Sciatic nerve (tissue), 2 donors: Measurements from ENCODE around the gene AKR7A3. TPM values are rescaled to one million over a fixed set of nuclear protein-coding genes. Genes with fewer than 3 reads are reported as not detected.
"Not testable (repeated sequence)": the region's sequence is repeated elsewhere in the genome, so short reads cannot be mapped to it uniquely, and the experiment has no call there.

Experiments
- ATAC-seq: fragments of 200-7000 bp; cut with Tn5 transposase; one replicate; pipeline ENCODE4 v1.9.1; 2020; ENCODE audit warnings: mild to moderate bottlenecking, moderate library complexity
- DNase-seq: peaks from one replicate; pipeline ENCODE4 v3.0.0-alpha.2; 2020; ENCODE audit warnings: low spot score
- intact Hi-C: fragments of 100-400 bp; cut with DNase I; formaldehyde crosslinking; loops from one replicate; pipeline ENCODE4 v1.14.2; 2022
- total RNA-seq: library from RNA; stranded (reverse); fragmentation: NEBNext Ultra II Directional; extraction: Animal tissue kit (Norgen Biotek cat#: 25700); gene quantifications from one replicate; pipeline ENCODE4 v1.2.1, GENCODE V29; 2021
- donor health status: DM: no; HTN: no; CAD: no.
- donor health status: DM: no; HTN: no; CAD: no.

The AKR7A3 gene
- 1.6 TPM for total RNA-seq

DNA sequence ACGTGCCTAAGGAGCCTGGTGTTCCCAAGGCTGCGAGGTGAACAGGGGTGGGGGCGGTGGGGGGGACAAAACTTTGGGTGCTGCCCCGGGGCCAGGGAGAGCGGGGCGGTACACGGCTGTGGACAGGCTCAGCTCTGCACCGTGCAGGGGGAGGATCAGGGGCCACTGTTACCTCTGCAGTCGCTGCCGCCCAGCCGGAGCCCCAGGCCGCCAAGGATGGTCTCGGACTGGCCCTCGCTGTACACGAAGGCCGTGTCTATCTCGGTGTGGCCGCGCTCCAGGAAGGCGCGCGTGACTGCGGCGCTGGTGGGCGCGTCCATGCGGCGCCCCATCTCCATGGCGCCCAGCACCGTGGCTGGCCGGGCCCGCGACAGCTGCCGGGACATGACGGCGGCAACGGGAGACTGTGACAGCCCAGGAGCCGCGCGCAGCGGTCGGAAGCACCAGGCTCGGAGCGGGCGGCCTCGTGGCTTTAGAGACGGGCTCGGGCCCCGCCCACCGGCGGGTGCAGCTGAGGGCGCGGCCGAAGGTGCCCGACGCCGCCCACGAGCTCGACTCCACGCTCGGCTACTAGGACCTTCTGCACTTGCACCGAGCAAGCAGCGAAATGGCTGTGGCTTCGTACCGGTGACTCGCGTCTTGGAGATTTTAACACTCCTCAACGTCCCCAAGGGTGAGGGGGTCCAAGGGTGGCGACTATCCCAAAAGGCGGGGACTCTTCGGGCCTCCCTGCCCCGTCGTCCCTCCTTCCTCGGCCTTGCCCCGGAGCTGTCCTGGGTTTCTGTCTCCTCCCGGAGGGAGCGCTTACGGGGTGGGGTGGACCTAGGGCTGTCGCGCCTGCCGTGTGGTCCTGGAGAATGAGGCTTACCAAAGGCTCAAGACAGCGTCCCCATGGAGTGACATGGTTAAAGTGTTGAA lies at the start of gene AKR7A3:
TSS of gene AKR7A3 (minus strand) at position 447 of the 918 bp plus-strand sequence. CDS start at position 386, 61 bp downstream.
- ATAC-seq = peak; percentile 62
- intact Hi-C loops, DNase-seq: not testable (repeated sequence)

- ATAC-seq (no peak), DNase-seq (no peak)
- intact Hi-C loops = no loop called here
Observed at GRCh38 chr1:19338323-19338762, 49.8 kb upstream of the AKR7A3 start.

DNA sequence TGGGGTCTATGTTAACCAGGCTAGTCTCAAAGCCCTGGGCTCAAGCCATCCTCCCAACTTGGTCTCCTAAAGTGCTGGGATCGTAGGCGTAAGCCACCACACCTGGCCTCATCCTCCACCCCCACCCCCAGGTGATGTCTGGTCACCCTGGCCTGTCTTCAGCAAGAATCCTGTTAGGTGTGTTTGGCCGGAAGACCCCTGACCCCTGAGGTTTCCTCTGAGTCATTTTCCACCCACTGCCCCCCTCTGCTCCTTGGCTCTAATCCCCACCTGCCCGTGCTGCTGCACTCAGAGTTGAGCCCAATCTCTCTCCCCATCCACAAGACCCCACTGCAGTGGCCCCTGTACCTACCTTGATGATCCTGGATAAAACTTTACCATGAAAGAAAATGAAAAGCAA lies 48.7 kb upstream of the AKR7A3 start:
- intact Hi-C loops = no loop called here
- ATAC-seq (no peak), DNase-seq (no peak)

DNA sequence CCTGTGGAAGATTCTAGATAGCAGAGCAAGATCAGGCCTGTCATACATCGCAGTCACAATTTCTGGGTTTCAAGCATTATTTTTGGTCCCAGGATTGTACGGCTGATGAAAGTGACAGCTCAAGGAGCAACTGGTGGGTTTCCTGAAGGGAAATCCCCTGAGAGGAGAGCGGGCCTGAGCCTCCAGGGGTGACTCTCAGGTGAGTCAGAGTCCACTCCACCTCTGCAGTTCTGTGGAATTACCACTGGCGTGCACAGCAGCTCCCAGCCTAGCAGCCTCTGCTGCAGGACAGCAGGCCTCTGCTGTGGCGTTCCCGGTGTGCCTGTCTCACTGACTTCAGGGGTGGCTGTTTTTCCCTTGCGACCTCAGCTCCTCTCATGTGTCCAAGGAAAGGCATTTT lies 48.0 kb upstream of the AKR7A3 start:
- intact Hi-C loops = no loop called here
- no peak for DNase-seq

DNA sequence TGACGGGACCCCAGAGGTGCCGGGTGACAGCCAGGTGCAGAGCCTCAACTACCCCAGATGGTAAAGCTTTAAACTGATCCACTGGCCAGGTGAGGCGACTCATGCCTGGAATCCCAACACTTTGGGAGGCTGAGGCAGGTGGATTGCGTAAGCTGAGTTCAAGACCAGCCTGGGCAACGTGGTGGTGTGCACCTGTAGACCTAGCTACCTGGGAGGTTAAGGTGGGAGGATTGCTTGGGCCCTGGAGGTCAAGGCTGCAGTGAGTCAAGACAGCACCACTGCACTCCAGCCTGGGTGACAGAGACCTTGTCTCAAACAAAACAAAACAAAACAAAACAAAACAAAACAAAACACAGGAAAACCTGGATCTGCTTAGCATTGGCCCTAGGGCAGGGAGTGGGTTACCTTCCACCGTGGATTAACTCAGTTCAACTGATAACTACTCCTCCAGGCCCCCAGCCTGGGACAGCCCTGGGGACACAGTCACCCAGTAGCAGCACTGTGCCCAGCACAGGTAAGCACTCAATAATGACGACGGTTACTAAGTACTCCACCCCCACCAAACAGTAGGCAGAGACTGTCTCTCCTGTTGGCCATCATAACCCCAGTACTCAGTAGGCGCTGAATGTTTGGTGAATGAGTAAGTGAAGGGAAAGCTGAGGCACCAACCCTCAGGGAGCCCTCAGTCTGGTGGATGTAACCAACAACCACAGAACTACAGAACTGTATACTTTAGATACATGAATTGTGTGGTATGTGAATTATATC lies 45.2 kb upstream of the AKR7A3 start:
- DNase-seq (no peak), ATAC-seq (no peak)
- intact Hi-C loops = no loop called here

More for the DNA sequence above, 48.0 kb upstream of the AKR7A3 start:
- ATAC-seq = no peak

GRCh38 chr1:19332832-19333231 lies 44.3 kb upstream of the AKR7A3 start:
- ATAC-seq = no peak
- no peak for DNase-seq
- intact Hi-C loops = no loop called here

DNA sequence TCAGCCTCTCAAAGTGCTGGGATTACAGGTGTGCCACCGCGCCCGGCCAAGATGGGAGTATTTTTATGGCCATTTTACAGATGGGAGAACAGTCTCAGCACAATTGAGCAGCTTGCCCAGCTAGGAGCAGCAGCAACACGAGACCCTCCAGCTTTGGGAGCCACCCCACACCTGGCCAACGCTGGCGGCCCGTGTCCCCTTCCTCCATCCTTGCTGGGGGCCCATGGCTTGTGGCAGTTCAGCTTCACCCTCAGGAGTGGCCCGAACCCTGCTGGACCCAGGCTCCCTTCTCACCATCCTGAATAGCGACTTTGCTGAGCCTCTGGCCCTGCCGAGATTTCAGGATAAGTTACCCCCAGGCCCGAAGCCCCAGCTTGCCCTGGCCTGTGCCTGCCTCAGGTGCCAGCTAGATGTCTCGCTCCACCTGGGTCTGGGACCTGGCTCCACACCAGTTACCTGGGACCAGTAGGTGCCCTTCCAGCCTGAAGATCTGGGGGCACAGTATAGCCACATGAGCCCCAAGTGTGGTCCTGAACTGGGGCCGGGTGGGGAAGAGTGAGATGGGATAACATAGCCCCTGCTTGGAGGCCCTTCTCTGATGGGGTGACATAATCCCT lies 42.8 kb upstream of the AKR7A3 start:
- DNase-seq = no peak
- no peak for ATAC-seq
- intact Hi-C loops = no loop called here

DNA sequence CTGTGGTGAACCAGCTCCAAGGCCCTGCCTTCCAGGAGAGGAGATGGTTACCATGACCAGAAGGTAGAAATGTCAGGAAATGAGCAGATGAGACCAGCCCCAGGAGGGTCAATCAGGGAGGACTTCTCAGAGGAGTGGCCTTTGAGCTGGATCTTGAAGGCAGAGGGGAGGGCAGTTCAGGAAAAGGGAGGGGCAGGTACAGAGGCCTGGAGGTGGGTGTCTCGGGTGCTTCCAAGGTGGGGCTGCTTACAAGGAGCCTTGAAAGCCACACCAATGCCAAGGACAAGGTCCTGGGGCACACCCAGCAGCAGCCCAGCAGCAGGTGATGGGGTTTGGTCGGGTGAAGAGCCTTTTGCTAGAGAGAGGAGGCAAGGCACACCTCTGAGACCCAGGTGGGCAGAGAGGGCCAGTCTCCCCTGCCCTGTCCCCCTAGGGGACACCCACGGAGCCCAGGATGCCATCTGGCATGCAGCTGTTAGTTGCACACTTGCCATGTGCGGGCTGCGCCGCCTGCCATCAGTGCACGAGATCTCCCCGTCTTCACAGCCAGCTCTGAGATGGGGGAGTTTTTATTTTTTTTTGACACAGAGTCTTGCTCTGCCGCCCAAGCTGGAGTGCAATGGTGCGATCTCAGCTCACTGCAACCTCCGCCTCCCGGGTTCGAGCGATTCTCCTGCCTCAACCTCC lies 42.0 kb upstream of the AKR7A3 start:
- no peak for ATAC-seq
- no peak for DNase-seq
- intact Hi-C loops = no loop called here

GRCh38 chr1:19329611-19330010 lies 41.0 kb upstream of the AKR7A3 start:
- intact Hi-C loops = no loop called here
- ATAC-seq = no peak
- no peak for DNase-seq

- ATAC-seq (no peak), DNase-seq (no peak)
- intact Hi-C loops = no loop called here
Observed at GRCh38 chr1:19329188-19329587, 40.6 kb upstream of the AKR7A3 start.

DNA sequence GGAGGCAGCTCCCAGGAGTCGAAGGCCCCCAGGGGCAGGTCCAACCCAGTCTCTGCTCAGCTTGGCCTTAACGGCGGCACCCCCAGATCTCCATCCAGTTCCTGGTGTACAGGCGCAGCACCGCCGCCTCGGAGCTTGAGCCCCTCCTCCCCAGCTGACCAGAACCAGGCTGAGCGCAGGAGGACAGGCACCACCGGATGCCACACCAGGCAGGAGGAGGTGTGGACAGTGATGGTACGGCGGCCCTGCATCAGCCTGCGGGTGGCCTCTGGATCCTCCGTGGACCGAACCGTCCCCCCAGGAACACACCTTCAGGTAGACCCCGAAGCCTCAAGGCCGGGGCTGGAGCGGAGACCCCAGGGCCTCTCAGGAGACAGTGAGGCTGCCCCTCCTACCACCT lies 39.9 kb upstream of the AKR7A3 start:
- no peak for DNase-seq
- no peak for ATAC-seq
- intact Hi-C loops = no loop called here

DNA sequence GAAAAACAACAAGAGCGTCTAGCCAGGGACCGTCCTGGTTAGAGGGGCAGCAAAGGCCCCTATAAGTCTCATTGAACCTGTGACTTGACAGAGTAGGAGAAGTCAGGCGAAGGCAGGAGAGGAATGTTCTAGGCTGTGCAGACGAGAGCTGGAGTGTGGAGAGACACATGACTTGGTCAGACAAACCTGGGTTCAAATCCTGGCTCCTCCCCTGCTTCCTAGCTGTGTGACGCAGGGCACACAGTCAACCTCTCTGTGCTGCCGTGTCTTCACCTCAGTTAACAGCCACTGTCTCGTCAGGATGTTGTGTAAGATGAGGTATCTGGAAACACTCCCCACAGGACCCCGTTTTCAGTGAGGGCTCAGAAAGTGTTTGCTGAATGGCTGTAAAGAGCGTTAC lies 39.2 kb upstream of the AKR7A3 start:
- DNase-seq = no peak
- intact Hi-C loops = no loop called here
- ATAC-seq = no peak

- DNase-seq (no peak), ATAC-seq (no peak)
- intact Hi-C loops = no loop called here
Observed at GRCh38 chr1:19327301-19327700, 38.7 kb upstream of the AKR7A3 start.

DNA sequence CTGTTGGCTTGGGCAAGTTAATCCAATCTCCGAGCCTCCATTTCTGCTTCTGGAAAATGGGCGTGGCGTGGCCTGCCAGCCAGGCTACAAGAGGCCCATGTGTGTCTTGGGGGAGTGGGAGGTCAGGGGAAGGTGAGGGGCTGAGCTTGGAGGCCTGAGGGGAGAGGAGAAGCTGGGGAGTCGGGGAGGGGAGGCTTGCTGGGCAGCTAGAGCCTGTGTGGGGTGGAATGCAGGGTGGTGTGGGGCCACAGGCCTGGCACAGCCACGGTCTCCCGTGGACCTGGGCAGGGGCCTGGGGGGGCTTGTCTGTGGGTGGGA lies 38.1 kb upstream of the AKR7A3 start:
- DNase-seq = no peak
- intact Hi-C loops = no loop called here
- ATAC-seq = no peak

DNA sequence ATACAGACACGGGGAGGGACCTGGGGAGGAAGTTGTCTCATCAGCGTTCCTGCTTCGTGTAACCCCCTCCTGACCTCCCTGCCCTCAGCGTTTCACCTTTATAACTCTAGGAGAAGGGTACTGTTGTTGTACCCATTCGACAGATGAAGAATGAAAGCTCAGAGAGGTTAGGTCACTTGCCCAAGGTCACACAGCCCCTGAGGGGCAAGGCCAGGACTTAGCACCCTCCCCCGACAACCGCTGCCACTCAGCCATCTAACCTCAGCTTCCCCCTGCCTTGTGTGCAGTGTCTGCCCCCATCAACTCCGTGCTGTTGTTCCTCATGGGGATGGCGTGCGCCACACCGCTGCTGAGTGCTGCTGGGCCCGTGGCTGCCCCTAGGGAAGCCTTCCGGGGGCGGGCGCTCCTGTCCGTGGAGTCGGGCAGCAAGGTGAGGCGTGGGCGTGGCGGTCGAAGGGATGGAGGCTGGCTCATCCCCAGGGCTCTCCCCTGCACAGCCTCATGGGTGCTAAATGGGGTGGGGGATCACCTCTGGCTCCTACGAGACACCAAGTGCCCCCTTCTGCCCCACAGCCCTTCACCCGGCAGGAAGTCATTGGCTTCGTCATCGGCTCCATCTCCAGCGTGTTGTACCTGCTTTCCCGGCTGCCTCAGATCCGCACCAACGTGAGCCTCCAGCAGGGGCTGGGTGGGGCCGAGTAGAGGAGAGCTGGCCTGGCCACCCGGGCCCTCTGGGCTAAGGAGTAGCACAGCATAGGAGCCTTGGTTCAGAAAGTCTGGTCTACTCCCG lies 37.6 kb upstream of the AKR7A3 start:
- intact Hi-C loops = no loop called here
- DNase-seq (no peak), ATAC-seq (no peak)

- DNase-seq (no peak), ATAC-seq (no peak)
- intact Hi-C loops = no loop called here
Observed at GRCh38 chr1:19325368-19325957, 36.9 kb upstream of the AKR7A3 start.

- no peak for ATAC-seq
- intact Hi-C loops = no loop called here
- DNase-seq = no peak
Observed at GRCh38 chr1:19324665-19324990, 36.1 kb upstream of the AKR7A3 start.

DNA sequence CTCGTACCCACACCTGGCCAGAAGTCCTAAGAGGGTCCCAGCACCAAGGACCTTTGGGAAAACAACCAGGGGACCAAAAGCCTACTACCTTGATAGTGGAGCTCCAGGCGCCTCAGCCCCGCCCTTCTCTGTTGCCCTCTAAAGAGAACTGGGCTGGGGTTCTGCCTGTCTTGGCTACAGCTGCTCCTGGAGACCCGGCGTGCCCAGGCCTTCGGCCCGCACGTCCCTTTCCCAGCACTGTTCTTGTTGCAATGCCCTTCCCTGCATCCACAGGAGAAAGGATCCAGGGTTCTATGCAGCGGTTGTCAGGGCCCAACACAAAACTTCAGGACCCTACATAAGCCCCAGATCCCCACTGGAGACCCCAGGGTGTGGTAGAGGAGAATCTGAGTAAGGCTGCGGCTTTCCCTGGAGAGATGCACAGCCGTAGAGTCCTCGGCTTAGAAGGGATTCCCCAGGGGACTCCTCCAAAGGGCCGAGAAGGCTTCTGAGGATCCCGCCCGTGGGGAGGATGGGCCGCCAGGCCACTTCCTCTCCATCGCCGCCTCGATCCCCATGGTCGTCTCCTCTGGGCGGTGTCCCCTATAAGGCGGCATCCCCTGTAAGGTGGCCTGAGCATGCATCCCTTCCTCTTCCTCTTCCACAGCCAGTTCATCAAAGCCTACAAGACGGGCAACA lies 35.6 kb upstream of the AKR7A3 start:
- intact Hi-C loops = no loop called here
- ATAC-seq (no peak), DNase-seq (no peak)
